CD8-positive, alpha-beta memory T cell (primary cell): ENCODE measurements around the gene NTPCR. TPM values are rescaled to one million over a fixed set of nuclear protein-coding genes. Genes with fewer than 3 reads are reported as not detected.
"Not testable (repeated sequence)": the region's sequence is repeated elsewhere in the genome, so short reads cannot be mapped to it uniquely, and the experiment has no call there.

Source experiments
- CTCF ChIA-PET: fragments of 350-600 bp; sonication (Branson Sonifier 250); formaldehyde crosslinking; loops from one replicate; lab custom pipeline; 2021; ENCODE audit warnings: antibody characterized with exemption; lab: Charles Lee
- POLR2A ChIA-PET: fragments of 350-600 bp; sonication (Branson Sonifier 250); formaldehyde crosslinking; loops from one replicate; lab custom pipeline; 2021; ENCODE audit warnings: antibody characterized with exemption; lab: Charles Lee
- DNase-seq, 5 donors: peaks; one replicate each; pipeline versions ENCODE4 v3.0.0 to v3.0.0-alpha.2; 2020 to 2022; ENCODE audit warnings: mixed read lengths in 1 of 5
- H3K27ac ChIP-seq: one replicate; pipeline ENCODE4 v1.7.0; 2013; ENCODE audit warnings: low read depth, mild to moderate bottlenecking, low read length, moderate library complexity
- H3K27me3 ChIP-seq: 2 replicates; pipeline ENCODE4 v1.7.0; 2013; ENCODE audit warnings: low read length, mild to moderate bottlenecking; ENCODE audit not compliant: insufficient read depth, poor library complexity, severe bottlenecking
- H3K36me3 ChIP-seq: 2 replicates; pipeline ENCODE4 v1.7.0; 2013; ENCODE audit warnings: mild to moderate bottlenecking, low read length, moderate library complexity; ENCODE audit not compliant: insufficient read depth
- H3K4me1 ChIP-seq: 2 replicates; pipeline ENCODE4 v1.7.0; 2013; ENCODE audit warnings: mild to moderate bottlenecking, low read length, moderate library complexity; ENCODE audit not compliant: insufficient read depth
- H3K4me3 ChIP-seq: 2 replicates; pipeline ENCODE4 v1.7.0; 2013; ENCODE audit warnings: mild to moderate bottlenecking, low read length
- H3K9me3 ChIP-seq: 2 replicates; pipeline ENCODE4 v1.7.0; 2013; ENCODE audit warnings: mild to moderate bottlenecking, low read length
- H3K27ac Mint-ChIP-seq, 8 donors: one replicate each; pipeline ENCODE4 v1.8.0; 2020 to 2021; ENCODE audit warnings: mixed read lengths in 8 of 8, mild to moderate bottlenecking in 6 of 8, inconsistent platforms in 3 of 8, moderate library complexity in 3 of 8
- H3K27me3 Mint-ChIP-seq, 2 donors: one replicate each; pipeline ENCODE4 v1.8.0; 2020 to 2021; ENCODE audit warnings: mixed read lengths in 2 of 2, mild to moderate bottlenecking in 1 of 2, moderate library complexity in 1 of 2
- H3K36me3 Mint-ChIP-seq, 3 donors: one replicate each; pipeline ENCODE4 v1.8.0; 2020 to 2021; ENCODE audit warnings: mixed read lengths in 3 of 3, inconsistent platforms in 1 of 3, mild to moderate bottlenecking in 1 of 3
- H3K4me1 Mint-ChIP-seq, 3 donors: one replicate each; pipeline ENCODE4 v1.8.0; 2020 to 2021; ENCODE audit warnings: mixed read lengths in 3 of 3, inconsistent platforms in 1 of 3, mild to moderate bottlenecking in 1 of 3
- H3K4me3 Mint-ChIP-seq, 7 donors: one replicate each; pipeline ENCODE4 v1.8.0; 2020 to 2021; ENCODE audit warnings: mixed read lengths in 7 of 7, mild to moderate bottlenecking in 6 of 7, moderate library complexity in 4 of 7, inconsistent platforms in 2 of 7
- H3K9me3 Mint-ChIP-seq, 5 donors: one replicate each; pipeline ENCODE4 v1.8.0; 2020 to 2022; ENCODE audit warnings: mixed read lengths in 5 of 5, mild to moderate bottlenecking in 3 of 5, moderate library complexity in 2 of 5, inconsistent platforms in 1 of 5
- polyA plus RNA-seq: library from polyadenylated mRNA; unstranded; fragments of 300-500 nt; fragmentation: Illumina TruSeq; gene quantifications from one replicate; pipeline ENCODE4 v1.2.3, GENCODE V29; 2021
- total RNA-seq, 2 experiments: library from RNA; stranded (reverse); gene quantifications; one replicate each; pipeline ENCODE4 v1.2.3, GENCODE V29; 2021

The NTPCR gene
- total and polyA plus RNA-seq, 3 experiments from 2014 or later, result 28.0 to 31.1 (median 29.0) TPM

GRCh38 chr1:232906441-232906840 is 44.0 kb upstream of the NTPCR start:
- H3K4me3 Mint-ChIP-seq, result no peak overlapping the region
- H3K36me3 Mint-ChIP-seq, result peaks cover 0 to 3% (median 0%) of the 10 kb centered on the region in 3 donors
- no peak overlapping the region for H3K27ac Mint-ChIP-seq
- peaks cover 16 to 58% (median 17%) of the 10 kb centered on the region in 3 donors for H3K4me1 Mint-ChIP-seq
- Histone ChIP-seq H3K27ac (no peak overlapping the region), H3K27me3 (no peaks in the 10 kb centered on the region), H3K36me3 (no peaks in the 10 kb centered on the region), H3K4me1 (peaks cover 17% of the 10 kb centered on the region), H3K4me3 (no peak overlapping the region), H3K9me3 (no peaks in the 10 kb centered on the region)
- H3K9me3 Mint-ChIP-seq, result no peaks in the 10 kb centered on the region
- ChIA-PET POLR2A (no interaction called here), CTCF (no interaction called here)
- peaks cover 7 to 11% of the 10 kb centered on the region in 2 donors for H3K27me3 Mint-ChIP-seq
- DNase-seq, result no peak

- Histone ChIP-seq H3K27ac (no peak overlapping the region), H3K9me3 (no peaks in the 10 kb centered on the region), H3K36me3 (no peaks in the 10 kb centered on the region), H3K4me3 (no peak overlapping the region), H3K4me1 (peaks cover 17% of the 10 kb centered on the region), H3K27me3 (no peaks in the 10 kb centered on the region)
- no peak overlapping the region for H3K27ac Mint-ChIP-seq
- ChIA-PET POLR2A (no interaction called here), CTCF (no interaction called here)
- no peak for DNase-seq
- H3K4me1 Mint-ChIP-seq, result peaks cover 16 to 55% (median 17%) of the 10 kb centered on the region in 3 donors
- H3K4me3 Mint-ChIP-seq, result no peak overlapping the region
- H3K27me3 Mint-ChIP-seq, result peaks cover 7 to 11% of the 10 kb centered on the region in 2 donors
- peaks cover 0 to 3% (median 0%) of the 10 kb centered on the region in 3 donors for H3K36me3 Mint-ChIP-seq
- no peaks in the 10 kb centered on the region for H3K9me3 Mint-ChIP-seq
These were observed 41.6 kb upstream of the NTPCR start for GRCh38 chr1:232908831-232909230.

- Mint-ChIP-seq H3K4me1 (peaks cover 16 to 51% (median 17%) of the 10 kb centered on the region in 3 donors), H3K4me3 (no peak overlapping the region)
These were observed 40.7 kb upstream of the NTPCR start for GRCh38 chr1:232909752-232910151.

GRCh38 chr1:232911027-232911599 is 39.3 kb upstream of the NTPCR start:
- Mint-ChIP-seq H3K27ac (no peak overlapping the region), H3K4me1 (peaks cover 14 to 38% (median 15%) of the 10 kb centered on the region in 3 donors), H3K27me3 (peaks cover 7 to 16% of the 10 kb centered on the region in 2 donors), H3K9me3 (no peaks in the 10 kb centered on the region), H3K36me3 (peaks cover 0 to 4% (median 3%) of the 10 kb centered on the region in 3 donors), H3K4me3 (no peak overlapping the region)
- ChIA-PET CTCF (no interaction called here), POLR2A (interaction anchor here (1.8 kb wide), 1 partner anchor 13 kb away, joined by 4 read pairs; no protein-coding TSS in a partner anchor)
- Histone ChIP-seq H3K4me1 (peaks cover 17% of the 10 kb centered on the region), H3K27me3 (no peaks in the 10 kb centered on the region), H3K4me3 (no peak overlapping the region), H3K9me3 (no peaks in the 10 kb centered on the region), H3K27ac (no peak overlapping the region), H3K36me3 (no peaks in the 10 kb centered on the region)
- no peak for DNase-seq

More at GRCh38 chr1:232909752-232910151, 40.7 kb upstream of the NTPCR start:
- Histone ChIP-seq H3K27me3 (no peaks in the 10 kb centered on the region), H3K27ac (no peak overlapping the region), H3K9me3 (no peaks in the 10 kb centered on the region), H3K4me3 (no peak overlapping the region), H3K4me1 (peaks cover 17% of the 10 kb centered on the region), H3K36me3 (no peaks in the 10 kb centered on the region)
- no peak for DNase-seq
- ChIA-PET CTCF (no interaction called here), POLR2A (interaction anchor here (1.8 kb wide), 1 partner anchor 14 kb away, joined by 4 read pairs; no protein-coding TSS in a partner anchor)
- Mint-ChIP-seq H3K36me3 (peaks cover 0 to 3% (median 0%) of the 10 kb centered on the region in 3 donors), H3K27me3 (peaks cover 7 to 11% of the 10 kb centered on the region in 2 donors), H3K27ac (no peak overlapping the region), H3K9me3 (no peaks in the 10 kb centered on the region)

GRCh38 chr1:232912845-232913580 is 37.4 kb upstream of the NTPCR start:
- H3K4me3 ChIP-seq, result no peak overlapping the region
- H3K9me3 ChIP-seq, result no peaks in the 10 kb centered on the region
- H3K27ac Mint-ChIP-seq, result no peak overlapping the region
- no peak overlapping the region for H3K27ac ChIP-seq
- peaks cover 0 to 6% of the 10 kb centered on the region in 2 donors for H3K27me3 Mint-ChIP-seq
- peaks cover 17% of the 10 kb centered on the region for H3K4me1 ChIP-seq
- no peaks in the 10 kb centered on the region for H3K9me3 Mint-ChIP-seq
- H3K27me3 ChIP-seq, result no peaks in the 10 kb centered on the region
- no peak overlapping the region for H3K4me3 Mint-ChIP-seq
- H3K36me3 Mint-ChIP-seq, result peaks cover 0 to 10% (median 0%) of the 10 kb centered on the region in 3 donors
- DNase-seq, result no peak
- POLR2A ChIA-PET, result no interaction called here
- CTCF ChIA-PET, result no interaction called here
- peaks cover 14 to 33% (median 15%) of the 10 kb centered on the region in 3 donors for H3K4me1 Mint-ChIP-seq
- no peaks in the 10 kb centered on the region for H3K36me3 ChIP-seq

GRCh38 chr1:232914271-232914670 is 36.1 kb upstream of the NTPCR start:
- H3K27me3 Mint-ChIP-seq, H3K9me3 ChIP-seq, H3K4me3 Mint-ChIP-seq, CTCF ChIA-PET, DNase-seq, POLR2A ChIA-PET, H3K4me3 ChIP-seq, H3K9me3 Mint-ChIP-seq, H3K36me3 ChIP-seq, H3K27ac ChIP-seq, H3K27ac Mint-ChIP-seq, H3K27me3 ChIP-seq: not testable (repeated sequence)
- H3K4me1 Mint-ChIP-seq, result peaks cover 13 to 22% (median 14%) of the 10 kb centered on the region in 3 donors
- peaks cover 0 to 10% (median 0%) of the 10 kb centered on the region in 3 donors for H3K36me3 Mint-ChIP-seq
- peaks cover 15% of the 10 kb centered on the region for H3K4me1 ChIP-seq

GRCh38 chr1:232915212-232915611 is 35.2 kb upstream of the NTPCR start:
- H3K9me3 Mint-ChIP-seq, result no peaks in the 10 kb centered on the region
- DNase-seq, result no peak
- no peaks in the 10 kb centered on the region for H3K27me3 ChIP-seq
- H3K27me3 Mint-ChIP-seq, result peaks cover 1 to 6% of the 10 kb centered on the region in 2 donors
- H3K36me3 ChIP-seq, result no peaks in the 10 kb centered on the region
- CTCF ChIA-PET, result no interaction called here
- no peak overlapping the region for H3K27ac Mint-ChIP-seq
- H3K4me1 Mint-ChIP-seq, result peaks cover 5 to 13% (median 8%) of the 10 kb centered on the region in 3 donors
- H3K4me3 ChIP-seq, result no peak overlapping the region
- H3K9me3 ChIP-seq, result no peaks in the 10 kb centered on the region
- peaks cover 6% of the 10 kb centered on the region for H3K4me1 ChIP-seq
- POLR2A ChIA-PET, result no interaction called here
- no peak overlapping the region for H3K27ac ChIP-seq
- peaks cover 0 to 10% (median 0%) of the 10 kb centered on the region in 3 donors for H3K36me3 Mint-ChIP-seq
- no peak overlapping the region for H3K4me3 Mint-ChIP-seq

- H3K27ac Mint-ChIP-seq, result no peak overlapping the region
- peaks cover 1 to 6% of the 10 kb centered on the region in 2 donors for H3K27me3 Mint-ChIP-seq
- Histone ChIP-seq H3K27ac (no peak overlapping the region), H3K9me3 (no peaks in the 10 kb centered on the region), H3K4me1 (no peaks in the 10 kb centered on the region), H3K4me3 (no peak overlapping the region), H3K36me3 (no peaks in the 10 kb centered on the region), H3K27me3 (no peaks in the 10 kb centered on the region)
- peaks cover 0 to 17% (median 2%) of the 10 kb centered on the region in 3 donors for H3K4me1 Mint-ChIP-seq
- ChIA-PET POLR2A (no interaction called here), CTCF (no interaction called here)
- peaks cover 0 to 10% (median 2%) of the 10 kb centered on the region in 3 donors for H3K36me3 Mint-ChIP-seq
- no peak for DNase-seq
- H3K4me3 Mint-ChIP-seq, result no peak overlapping the region
- H3K9me3 Mint-ChIP-seq, result no peaks in the 10 kb centered on the region
These were observed 33.4 kb upstream of the NTPCR start for GRCh38 chr1:232917053-232917452.
